Peyer's patch (tissue), 4 donors: ENCODE measurements around the gene ITSN1.

Experiments used
- CTCF ChIP-seq, 6 experiments: fragments of 450-650 bp in 4 of 6; fragments of 200-600 bp in 2 of 6; sonication (generic) in 1 of 6; IDR thresholded peaks; one replicate each; pipeline ENCODE4 v1.5.1; 2017 to 2019; ENCODE audit warnings: antibody characterized with exemption in 6 of 6, mild to moderate bottlenecking in 3 of 6, moderate library complexity in 1 of 6
- POLR2A ChIP-seq, 2 donors: fragments of 450-650 bp; IDR thresholded peaks; one replicate each; pipeline ENCODE4 v1.5.1; 2017; ENCODE audit warnings: antibody characterized with exemption in 2 of 2, mild to moderate bottlenecking in 2 of 2, moderate library complexity in 2 of 2

- TF ChIP-seq CTCF (IDR thresholded peaks at IDR 0.05), result no peak
- TF ChIP-seq POLR2A (IDR thresholded peaks at IDR 0.05), result no peak
These were observed 121.2 kb downstream of the ITSN1 start for GRCh38 chr21:33763582-33763899.
